Kidney tubule cell (primary cell): Measurements from ENCODE around the gene CDH4.

ENCODE experiments used
- DNase-seq: peaks from one replicate; pipeline ENCODE4 v3.0.0-alpha.2; 2018; ENCODE audit warnings: low spot score

CDH4 gene

DNA sequence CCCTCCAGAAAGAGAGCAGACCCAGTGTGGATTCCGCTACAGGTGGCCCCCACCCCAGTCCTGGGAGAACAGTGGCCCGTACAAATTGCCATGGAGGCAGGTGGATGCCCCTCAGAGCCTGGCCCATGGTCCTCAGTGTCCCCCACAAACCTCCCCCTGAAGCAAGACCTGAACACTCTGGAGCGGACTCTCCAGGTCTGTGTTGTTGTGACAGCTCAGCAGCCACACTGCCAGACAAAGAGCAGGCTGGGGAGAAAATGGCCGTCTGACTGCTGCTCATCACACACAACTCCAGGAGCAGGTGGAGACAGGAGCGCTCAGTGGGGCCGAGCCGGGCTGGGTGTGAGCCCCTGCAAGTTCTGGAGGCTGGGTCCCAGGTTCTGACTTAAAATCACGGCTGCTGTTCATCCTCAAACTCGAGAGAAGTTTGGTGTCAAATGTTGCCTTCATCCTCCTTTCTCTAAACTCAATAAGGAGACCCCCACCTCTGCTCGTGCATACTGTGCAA is 241.8 kb downstream of the CDH4 start:
- DNase-seq: no peak

DNA sequence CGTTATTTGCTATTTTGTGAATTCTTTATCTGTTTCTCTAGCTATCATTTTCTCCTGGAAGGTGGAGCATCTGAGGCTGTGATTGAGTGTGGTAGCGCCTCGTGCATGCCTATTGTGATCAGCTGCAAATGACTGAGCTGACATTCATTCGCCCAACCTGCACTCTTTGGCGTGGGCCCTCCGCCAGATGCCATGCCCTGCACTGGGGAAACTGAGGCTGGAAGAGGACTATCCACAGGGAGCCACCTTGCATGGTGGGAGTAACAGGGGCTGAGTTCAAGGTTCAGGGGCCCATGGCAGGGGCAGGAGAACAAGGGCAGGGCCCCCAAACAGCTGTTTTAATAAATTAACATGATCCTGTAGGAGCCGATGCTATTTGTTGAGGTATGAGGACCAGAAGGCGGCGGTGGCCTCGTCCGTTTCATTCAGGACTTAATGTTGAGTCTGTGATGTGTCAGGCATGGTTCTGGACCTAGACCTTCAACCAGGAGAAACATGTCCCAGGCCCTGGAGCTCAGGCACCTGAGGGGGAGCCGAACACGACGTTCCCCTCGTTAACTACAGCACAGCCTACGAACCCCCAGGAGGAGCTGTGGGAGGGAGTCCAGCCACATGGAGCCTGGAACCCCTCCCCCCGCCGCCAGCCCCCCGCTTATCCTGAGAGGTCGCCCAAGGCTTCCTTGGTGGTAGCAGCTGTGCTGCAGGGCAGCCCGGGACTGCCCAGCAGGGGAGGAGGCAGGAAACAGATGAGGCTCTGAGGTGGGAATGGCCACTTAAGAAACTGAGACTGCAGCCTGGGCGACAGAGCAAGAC is 242.9 kb downstream of the CDH4 start:
- DNase-seq: no peak

DNA sequence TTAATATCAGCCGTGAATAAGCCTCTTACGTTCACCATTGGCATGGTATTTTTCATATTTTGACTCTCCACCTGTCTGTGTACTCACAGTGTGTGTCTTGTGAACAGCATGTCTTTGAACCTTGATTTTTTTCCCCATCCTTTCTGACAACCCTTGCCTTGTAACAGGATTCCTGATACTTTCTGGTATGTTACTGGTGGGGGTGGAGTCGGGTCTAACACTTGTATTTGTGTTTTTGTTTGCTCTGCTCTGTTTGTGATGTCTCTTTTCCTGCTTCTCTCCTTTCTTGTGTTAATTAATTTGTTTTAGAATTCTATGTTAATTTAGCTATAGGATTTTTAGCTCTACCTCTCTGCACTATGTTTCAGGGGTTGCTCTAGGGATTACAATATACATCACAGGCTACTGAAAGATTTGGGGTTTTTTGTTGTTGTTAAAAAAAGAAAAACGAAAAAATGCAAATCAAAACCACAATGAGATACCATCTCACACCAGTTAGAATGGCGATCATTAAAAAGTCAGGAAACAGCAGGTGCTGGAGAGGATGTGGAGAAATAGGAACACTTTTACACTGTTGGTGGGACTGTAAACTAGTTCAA is 245.1 kb downstream of the CDH4 start:
- DNase-seq: no peak

DNA sequence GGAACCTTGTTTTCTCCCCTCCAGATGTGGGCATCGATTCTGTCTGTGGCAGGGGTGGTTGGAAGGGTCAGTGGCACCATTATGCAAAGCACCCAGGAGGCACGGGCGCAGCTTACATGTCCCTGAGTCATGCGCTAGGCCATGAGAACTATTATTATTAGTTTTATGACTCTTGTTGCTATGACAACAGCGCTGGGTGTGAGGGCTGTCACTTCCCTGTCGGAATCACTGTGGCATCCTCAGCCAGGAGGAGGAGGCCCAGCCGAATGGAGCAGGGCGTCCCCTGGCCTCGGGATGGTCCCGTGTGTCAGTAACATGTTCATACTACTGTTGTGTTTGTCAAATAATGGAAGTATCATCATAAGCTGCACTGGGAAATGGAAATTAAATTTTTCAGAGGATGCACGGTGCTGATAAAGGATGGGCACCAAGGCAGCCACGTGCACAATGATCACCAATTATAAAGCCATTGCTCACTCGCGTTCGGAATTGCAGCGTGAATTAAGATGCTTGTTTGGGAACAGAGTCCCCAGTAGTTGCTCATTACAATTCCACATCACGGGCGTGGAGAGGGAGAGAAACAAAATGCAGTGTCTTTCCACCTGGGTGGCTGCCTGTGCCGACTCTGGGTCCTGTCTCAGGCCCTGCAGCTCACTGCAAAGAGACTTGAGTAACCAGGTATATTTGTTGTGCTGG is 247.9 kb downstream of the CDH4 start:
- DNase-seq: peak; percentile 80

DNA sequence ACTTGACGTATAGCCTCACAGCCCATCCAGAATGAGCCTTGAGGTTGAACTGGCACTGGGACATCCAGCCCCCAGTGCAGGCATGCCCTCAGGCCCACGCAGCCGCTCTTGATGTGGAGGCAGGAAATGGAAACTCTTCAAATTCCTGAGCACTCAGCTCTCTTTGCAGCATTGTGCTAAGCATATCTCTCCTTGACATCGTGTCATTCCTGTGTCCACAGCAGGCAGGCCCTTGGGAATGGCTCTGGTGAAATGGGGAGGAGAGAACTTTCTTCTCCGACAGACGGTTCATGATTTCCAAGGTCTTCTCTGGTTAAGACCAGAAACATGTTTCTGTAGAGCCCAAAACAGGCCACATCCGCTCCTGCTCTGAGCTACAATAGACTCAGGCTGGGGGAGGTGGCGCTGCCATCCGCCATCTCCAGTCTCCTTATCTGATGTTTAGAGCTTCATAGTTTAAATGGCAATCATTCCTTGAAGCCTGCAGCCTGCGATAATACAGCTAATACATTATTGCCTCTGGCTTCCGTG is 248.8 kb downstream of the CDH4 start:
- DNase-seq: peak; percentile 16

DNA sequence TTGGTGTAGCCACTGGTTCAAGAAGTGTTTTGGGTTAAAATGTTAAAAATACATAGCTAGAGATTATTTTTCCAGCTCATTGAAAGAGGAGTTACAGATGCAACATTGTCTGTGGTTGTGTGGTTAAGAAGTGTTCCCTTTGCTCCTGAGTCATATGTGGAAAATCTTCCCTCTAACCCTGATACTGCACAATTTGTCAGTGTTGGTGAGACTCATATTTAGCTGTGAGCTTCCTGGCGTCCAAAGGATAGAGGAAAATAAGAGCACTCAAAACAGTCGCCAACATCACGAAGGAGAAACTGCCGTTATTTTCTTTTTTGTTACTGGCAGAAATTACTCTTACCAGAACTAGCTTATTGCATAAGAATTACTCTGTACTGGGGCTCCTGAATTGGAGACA is 250.4 kb downstream of the CDH4 start:
- peak; percentile 22 for DNase-seq

DNA sequence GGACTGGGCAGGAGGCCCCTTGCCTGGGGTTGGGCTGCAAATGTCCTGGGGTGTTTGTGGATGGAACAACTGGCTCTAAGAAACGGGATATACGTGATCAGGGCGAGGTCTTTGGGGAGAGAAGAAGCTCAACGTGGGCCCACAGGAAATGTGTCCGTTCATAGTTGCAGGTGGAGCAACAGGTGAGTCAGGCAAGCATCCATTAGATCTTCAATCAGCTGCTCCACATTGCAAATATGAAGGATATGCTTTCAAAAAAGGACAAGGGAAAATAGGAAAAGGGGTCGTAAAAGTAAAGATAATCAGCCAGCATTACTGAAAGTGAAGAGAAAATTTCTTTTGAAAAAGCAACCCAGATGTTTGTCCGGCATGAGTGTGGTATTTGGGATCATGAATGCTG is 251.0 kb downstream of the CDH4 start:
- no peak for DNase-seq

DNA sequence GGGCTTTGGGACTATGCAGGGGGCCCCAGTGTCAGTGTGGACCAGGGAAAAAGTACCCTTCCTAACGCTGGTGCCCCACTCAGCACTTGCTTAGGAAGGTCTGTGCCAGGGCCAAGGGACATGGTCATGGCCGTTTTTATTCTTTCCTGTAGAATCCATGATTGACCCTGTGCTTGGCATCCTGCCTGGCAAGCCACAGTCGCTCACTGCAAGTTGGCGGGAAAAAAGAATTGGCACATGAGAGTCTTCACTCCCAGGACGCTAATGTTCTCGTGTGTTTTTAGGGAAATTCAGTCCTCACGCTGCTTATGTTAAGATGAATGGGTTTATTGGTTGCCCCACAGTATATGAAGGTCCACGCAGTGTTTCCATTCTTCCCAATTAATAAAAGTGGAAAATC is 253.4 kb downstream of the CDH4 start:
- DNase-seq: no peak

DNA sequence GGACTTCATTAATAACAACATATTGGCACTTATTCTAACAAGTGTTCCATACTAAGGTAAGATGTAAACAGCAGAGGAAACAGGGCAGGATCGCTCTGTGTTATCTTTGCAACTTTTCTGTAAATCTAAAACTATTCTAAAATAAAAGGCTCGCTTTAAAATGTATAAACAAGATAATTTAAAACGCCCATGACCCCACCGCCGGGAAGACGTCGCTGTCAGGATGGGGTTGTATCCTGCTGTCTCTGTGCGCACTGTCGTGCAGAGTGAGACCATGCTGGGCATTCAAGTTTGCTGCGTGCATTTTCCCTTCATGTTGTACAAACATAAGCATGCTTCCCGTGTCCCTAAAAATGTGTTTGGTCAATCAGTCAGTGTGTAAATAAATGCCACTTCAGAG is 255.7 kb downstream of the CDH4 start:
- DNase-seq: no peak

DNA sequence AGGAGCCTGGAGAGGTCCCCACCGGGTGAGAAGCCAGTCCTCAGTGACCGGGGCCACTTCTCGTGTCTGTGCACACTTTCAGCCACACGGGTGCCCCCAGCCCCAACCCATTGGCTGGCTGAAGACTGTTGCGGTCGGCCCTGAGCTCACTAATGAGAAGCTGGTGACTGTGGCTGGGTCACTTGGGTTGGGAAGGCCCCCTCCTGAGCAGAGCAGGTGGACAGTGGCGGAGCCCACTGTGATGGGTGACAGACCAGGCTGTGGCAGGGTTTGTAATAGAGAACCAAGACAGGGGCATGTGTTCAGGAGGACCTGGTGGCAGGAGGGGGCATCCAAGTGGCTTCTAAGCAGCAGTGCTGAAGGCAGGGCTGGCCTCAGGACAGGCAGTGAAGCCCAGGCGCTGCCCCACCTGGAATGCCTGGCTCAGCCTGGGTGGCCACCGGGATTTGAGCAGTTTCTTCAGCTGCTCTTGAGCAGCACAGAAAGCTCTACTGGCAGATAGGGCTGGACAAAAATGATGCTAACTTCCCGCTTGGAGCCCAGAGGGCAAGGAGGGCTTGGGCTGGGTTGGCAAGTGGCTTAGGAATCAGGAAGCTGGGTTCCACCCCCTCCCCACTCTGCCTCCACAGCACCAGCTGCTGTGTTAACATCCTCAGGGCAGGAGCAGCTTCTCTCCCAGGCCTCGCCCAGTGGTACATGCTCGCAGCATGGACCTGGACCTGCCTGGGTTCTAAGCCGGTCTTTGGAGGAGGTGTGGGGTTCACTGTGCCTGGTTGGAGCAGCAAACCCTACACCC is 256.4 kb downstream of the CDH4 start:
- DNase-seq: no peak

DNA sequence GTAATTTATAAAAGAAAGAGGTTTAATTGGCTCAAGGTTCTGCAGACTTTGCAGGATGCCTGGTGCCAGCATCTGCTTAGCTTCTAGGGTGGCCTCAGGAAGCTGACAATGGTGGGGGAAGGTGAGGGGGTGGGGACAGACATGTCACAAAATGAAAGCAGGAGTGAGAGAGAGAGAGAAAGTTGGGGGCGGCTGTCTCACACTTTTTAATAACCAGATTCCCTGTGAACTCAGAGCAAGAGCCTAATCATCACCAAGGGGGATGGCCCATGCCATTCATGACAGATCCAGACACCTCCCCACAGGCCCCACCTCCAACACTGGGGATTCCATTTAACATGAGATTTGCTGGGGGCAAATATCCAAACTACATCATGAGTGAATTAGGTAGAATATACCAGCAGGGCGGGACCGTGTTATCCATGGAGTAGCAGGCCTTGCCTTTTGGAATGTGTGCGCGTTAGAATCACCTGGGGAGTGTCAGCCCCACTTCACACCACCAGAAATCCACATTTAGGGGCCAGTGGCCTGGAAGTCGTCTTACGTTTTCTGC is 258.8 kb downstream of the CDH4 start:
- no peak for DNase-seq

DNA sequence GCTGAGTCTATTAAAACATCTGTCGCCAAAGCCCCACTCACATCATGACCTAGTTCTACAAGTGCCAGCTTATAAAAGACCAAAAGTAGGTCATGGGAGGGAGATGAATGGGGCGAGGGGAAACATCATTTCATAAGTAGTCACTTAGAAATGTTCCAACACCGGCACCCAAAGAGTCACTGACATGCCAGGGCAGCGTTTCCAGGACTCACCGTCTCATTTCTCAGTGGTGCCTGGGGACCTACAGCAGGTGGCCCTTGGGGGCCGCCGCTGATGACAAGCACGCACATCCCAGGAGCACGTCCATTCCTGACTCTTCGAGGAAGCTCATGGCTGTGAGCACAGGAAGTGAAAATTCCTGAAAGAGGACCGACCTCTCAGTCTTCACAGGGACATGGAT is 260.4 kb downstream of the CDH4 start:
- no peak for DNase-seq

DNA sequence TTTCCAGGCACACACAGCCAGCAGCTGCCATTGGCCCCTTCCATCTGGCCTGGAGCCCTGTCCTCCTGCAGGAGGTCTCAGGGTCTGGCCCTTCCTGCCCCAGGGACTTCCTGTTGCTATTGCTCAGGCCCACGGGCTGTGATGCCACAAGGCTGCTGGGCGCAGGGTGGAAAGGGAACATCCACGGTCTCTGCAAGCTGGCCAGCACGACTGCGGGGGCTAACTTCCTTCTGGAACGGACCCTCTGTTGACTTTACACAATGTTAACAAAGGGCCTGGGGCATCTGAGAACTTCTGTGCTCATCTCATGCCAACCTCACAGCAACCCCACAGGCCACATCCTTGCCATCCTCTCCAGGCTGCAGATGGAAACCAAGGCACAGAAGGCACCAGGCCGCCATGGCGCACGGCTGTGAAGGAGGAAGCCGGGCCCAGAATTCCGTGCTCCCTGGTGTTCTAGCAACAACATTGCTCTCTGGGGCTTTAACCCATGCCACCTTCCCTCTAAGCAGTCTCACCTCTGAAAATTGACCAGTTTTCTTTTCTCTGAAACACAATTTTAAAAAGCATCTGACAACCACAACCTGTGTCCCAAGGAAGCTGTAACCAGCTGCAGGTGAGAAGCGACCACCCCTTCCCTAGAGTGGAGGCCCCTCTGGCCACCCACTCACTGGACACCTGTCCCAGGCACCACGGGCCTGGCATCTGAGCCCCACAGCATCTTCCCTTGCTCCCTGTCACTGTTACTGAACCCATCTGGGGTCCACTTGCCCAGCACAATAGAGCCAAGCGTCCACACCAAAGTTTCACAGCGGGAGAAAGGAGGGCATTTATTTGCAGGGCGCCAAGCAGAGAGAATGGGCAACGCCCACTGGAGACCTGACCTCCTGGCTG is 261.3 kb downstream of the CDH4 start:
- DNase-seq: no peak

DNA sequence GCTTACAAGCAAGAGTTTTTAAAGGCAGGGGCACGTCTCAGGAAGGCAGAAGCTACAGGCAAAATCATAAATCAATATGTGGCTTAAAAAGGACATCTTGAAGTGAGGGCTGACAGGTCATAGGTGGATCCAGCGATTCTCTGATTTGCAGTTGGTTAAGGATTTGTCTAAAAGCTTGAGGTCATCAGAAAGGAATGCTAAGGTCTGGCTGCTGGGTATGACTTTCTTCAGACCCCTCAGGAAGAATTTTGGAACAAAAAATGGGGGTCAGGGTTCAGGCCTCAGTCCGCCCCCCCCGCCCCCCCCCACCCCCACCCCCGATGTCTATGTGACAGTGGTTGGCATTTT is 261.9 kb downstream of the CDH4 start:
- peak; percentile 66 for DNase-seq

DNA sequence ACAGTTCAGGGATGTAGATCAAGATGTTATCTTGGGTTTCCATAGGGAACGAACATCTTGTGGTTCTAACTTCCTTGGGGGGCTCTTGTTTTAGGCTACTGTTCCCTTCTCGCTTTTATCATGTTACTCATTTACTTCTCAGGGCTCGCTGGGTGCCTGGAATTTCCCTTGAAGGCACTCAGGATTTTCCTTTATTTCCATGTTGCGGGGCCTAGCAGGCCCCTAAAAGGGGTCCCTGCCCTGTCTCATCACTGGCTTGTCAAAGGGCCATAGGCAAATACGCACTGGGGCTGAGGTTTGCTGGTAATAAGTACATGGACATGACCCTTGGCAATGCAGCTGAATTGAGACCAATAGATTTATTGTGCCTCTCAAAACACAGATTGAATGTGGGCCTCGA is 262.3 kb downstream of the CDH4 start:
- DNase-seq: peak; percentile 59

DNA sequence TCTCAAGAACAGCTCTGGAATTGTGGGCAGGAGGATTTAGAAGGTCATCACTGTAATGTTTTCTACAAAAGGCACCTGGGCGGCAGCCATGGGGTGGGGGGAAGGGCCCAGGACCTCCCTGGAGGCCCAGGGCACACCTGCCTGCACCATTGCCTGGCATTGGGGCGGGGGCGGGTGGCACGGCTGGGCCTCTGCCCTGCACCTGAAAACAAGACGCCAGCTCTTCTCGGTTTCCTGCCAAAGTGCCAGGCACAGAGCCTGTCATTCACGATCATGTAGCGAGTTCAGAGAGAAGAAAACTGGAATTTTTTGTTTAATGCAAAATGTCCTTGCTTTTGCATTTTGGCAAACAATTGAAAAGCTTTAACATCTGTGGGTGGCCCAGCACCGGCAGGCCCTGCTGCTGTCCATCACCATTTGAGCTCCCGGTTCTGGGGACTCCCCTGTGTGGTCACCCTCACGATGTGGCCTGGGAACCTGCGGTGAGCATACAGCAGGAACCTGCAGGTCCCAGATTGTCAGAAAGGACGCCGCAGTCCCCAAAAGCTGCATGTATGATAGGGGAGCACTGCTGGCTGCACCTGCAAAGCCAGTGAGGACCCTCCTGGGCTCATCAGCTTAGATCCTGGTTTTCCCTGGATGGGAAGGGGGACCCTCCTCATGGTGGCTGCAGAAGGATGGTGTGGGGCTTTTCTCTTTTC is 262.9 kb downstream of the CDH4 start:
- no peak for DNase-seq

DNA sequence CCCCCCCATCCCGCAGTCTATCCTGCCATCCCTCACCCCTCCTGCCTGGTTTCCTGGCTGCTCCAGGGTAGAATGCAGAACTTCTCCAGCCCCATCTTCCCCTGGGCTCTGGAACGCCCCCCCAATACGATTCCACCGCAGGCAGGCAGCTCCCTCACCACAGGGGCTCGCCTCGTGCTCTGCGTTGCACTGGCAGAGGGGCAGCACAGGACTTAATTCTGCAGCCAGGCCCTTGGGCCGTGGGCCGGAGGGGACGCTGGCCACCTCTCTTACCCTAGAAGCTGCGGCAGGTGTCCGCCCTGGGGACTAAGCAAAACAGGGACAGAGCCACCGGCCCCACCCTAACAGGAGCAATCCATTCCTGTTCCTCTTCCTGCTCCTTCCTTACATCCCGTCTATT is 263.9 kb downstream of the CDH4 start:
- DNase-seq: no peak

DNA sequence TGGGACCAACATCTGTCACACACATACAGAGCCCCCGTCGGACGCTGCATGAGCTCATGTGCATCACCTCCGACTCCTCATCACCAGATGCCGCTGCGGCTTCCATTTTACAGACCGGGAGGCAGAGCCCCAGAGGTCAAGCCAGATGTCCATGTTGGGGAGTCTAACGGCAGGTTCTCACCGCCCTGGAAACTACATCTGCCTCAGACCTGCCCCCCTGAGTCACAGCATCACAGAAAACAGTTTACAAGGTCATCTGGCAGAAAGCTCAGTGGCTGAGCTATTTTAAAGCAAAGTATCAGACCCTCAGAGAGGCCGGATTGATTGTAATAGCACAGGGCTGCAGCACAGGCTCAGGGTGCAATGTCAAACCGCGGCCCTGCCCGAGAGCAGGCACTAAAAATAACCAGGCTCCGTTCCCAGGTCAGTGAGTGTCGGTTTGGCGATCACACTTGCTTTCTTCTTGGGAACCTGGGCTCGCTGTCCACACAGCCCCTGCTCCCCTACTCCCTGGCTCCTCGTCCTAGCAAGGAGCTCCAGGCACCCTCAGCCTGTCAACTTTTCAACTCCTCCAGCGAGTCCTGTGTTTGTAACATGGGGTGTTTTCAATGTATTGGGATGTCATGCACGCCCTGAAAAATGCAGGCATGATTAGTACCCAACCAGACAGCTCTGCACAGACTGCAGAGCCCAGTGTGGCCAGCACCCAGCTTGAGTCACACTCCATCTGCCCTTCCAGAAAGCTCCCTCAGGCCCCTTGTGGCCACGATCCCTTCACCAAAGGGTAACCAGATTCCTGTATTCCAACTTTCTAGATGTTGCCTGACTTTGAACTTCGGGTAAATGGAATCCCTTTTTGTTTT is 264.5 kb downstream of the CDH4 start:
- DNase-seq: peak; percentile 17

DNA sequence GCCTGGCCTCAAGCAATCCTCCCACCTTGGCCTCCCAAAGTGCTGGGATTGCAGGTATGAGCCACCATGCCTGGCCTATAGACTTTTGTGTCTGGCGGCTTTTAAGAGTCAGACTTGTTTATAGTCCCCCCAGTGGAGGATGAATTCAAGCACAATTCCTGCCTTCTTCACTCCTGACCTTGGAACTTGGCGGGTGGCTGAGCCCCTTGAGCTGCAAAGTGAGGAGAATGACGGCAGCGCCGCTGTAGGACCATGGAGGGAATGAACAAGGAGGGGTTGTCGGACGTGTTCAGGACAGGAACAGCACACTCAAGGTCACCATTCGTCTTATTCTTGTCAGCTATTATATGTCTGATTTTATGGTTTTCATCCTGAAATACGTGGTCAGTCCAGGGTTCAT is 265.4 kb downstream of the CDH4 start:
- DNase-seq: no peak
